SK-N-SH (cell line): ENCODE results near the gene FEM1B. TPM values are rescaled to one million over a fixed set of nuclear protein-coding genes. Genes with fewer than 3 reads are reported as not detected.

Source experiments
- CTCF ChIA-PET: fragments of 300-600, 350-600 bp; formaldehyde crosslinking; extraction: SDS; loops from one replicate; lab custom pipeline; 2021; lab: Yijun Ruan, JAX
- POLR2A ChIA-PET: fragments of 350-600 bp; sonication (Branson Sonifier 250); formaldehyde crosslinking; extraction: SDS; loops from one replicate; lab custom pipeline; 2020; ENCODE audit warnings: antibody characterized with exemption, inconsistent platforms; lab: Yijun Ruan, JAX
- DNase-seq: peaks from one replicate; pipeline ENCODE4 v3.0.0; 2012
- H2AFZ ChIP-seq: fragments of 200-600 bp; sonication (generic); 2 replicates; pipeline ENCODE4 v1.8.1; 2016; ENCODE audit warnings: antibody characterized with exemption, mild to moderate bottlenecking, low read depth
- H3F3A ChIP-seq: fragments of 200-600 bp; sonication (generic); replicated peaks from 2 replicates; pipeline ENCODE3; 2016; ENCODE audit warnings: antibody characterized with exemption, mild to moderate bottlenecking; ENCODE audit not compliant: insufficient read depth
- H3K27ac ChIP-seq, 2 experiments: fragments of 200-500 bp in 1 of 2; fragments of 200-600 bp in 1 of 2; sonication (Bioruptor generic) in 1 of 2; sonication (generic), shearing (Covaris generic) in 1 of 2; 2 replicates each; pipeline versions ENCODE4 v1.5.1 to v1.6.1; 2014 to 2016; ENCODE audit warnings: low read depth in 2 of 2, inconsistent platforms in 1 of 2, low read length in 1 of 2, mild to moderate bottlenecking in 1 of 2, mixed read lengths in 1 of 2
- H3K27me3 ChIP-seq: fragments of 200-600 bp; sonication (generic), shearing (Covaris generic); 2 replicates; pipeline ENCODE4 v1.6.1; 2016; ENCODE audit warnings: mixed run types; ENCODE audit not compliant: insufficient read depth
- H3K36me3 ChIP-seq, 2 experiments: fragments of 200-500 bp in 1 of 2; fragments of 200-600 bp in 1 of 2; sonication (Bioruptor generic) in 1 of 2; sonication (generic) in 1 of 2; replicated peaks in 1 of 2; 2 replicates each; pipeline versions ENCODE3 to v1.5.1; 2014 to 2016; ENCODE audit warnings: low read length in 1 of 2, mild to moderate bottlenecking in 1 of 2; ENCODE audit not compliant: insufficient read depth in 2 of 2, control insufficient read depth in 1 of 2
- H3K4me1 ChIP-seq, 2 experiments: fragments of 200-500 bp in 1 of 2; fragments of 200-600 bp in 1 of 2; sonication (Bioruptor generic) in 1 of 2; sonication (generic), shearing (Covaris generic) in 1 of 2; 2 replicates each; pipeline versions ENCODE4 v1.5.1 to v1.6.1; 2014 to 2016; ENCODE audit warnings: low read depth in 1 of 2, low read length in 1 of 2, mixed run types in 1 of 2; ENCODE audit not compliant: insufficient read depth in 2 of 2, control insufficient read depth in 1 of 2
- H3K4me2 ChIP-seq: fragments of 200-600 bp; sonication (generic), shearing (Covaris generic); 2 replicates; pipeline ENCODE4 v1.6.1; 2017; ENCODE audit warnings: mixed run types
- H3K4me3 ChIP-seq, 2 experiments: fragments of 200-500 bp in 1 of 2; fragments of 200-600 bp in 1 of 2; sonication (Bioruptor generic) in 1 of 2; sonication (generic), shearing (Covaris generic) in 1 of 2; 2 replicates each; pipeline versions ENCODE4 v1.5.1 to v1.8.1; 2014 to 2016; ENCODE audit warnings: low read depth in 2 of 2, inconsistent platforms in 1 of 2, low read length in 1 of 2, mild to moderate bottlenecking in 1 of 2, mixed read lengths in 1 of 2, moderate library complexity in 1 of 2
- H3K79me2 ChIP-seq: fragments of 200-600 bp; sonication (generic); 2 replicates; pipeline ENCODE4 v1.8.1; 2017; ENCODE audit warnings: mild to moderate bottlenecking; ENCODE audit not compliant: insufficient read depth
- H3K9ac ChIP-seq: fragments of 200-600 bp; sonication (generic); 2 replicates; pipeline ENCODE4 v1.6.1; 2017; ENCODE audit warnings: mixed run types
- H3K9me2 ChIP-seq: fragments of 200-600 bp; sonication (generic); 2 replicates; pipeline ENCODE4 v1.6.1; 2017; ENCODE audit warnings: mixed run types
- H3K9me3 ChIP-seq: fragments of 200-600 bp; sonication (generic); 2 replicates; pipeline ENCODE4 v1.6.1; 2017; ENCODE audit warnings: mixed run types, mild to moderate bottlenecking, moderate library complexity
- H4K20me1 ChIP-seq: fragments of 200-600 bp; sonication (generic); 2 replicates; pipeline ENCODE4 v1.6.1; 2017; ENCODE audit warnings: mild to moderate bottlenecking, mixed run types; ENCODE audit not compliant: insufficient read depth
- FOSL2 ChIP-seq: IDR thresholded peaks from 2 replicates; pipeline ENCODE4 v1.4.0; 2012; ENCODE audit warnings: low read depth, mild to moderate bottlenecking, moderate library complexity, borderline replicate concordance
- FOXM1 ChIP-seq: IDR thresholded peaks from 2 replicates; pipeline ENCODE4 v1.4.0; 2012; ENCODE audit warnings: low read depth, mild to moderate bottlenecking
- TAF1 ChIP-seq: IDR thresholded peaks from 2 replicates; pipeline ENCODE4 v1.6.1; 2012; ENCODE audit warnings: low read depth, mild to moderate bottlenecking, low read length, moderate library complexity, borderline replicate concordance
- USF2 ChIP-seq: fragments of 150-350 bp; IDR thresholded peaks from 2 replicates; pipeline ENCODE4 v1.6.1; 2017; ENCODE audit warnings: antibody characterized with exemption, low read length, low read depth, borderline replicate concordance
- WGBS: methylation state at CpG from one replicate; pipeline ENCODE4 v1.1.6; 2017; ENCODE audit warnings: low lambda C conversion rate; 5-methylcytosine and 5-hydroxymethylcytosine counted together
- polyA plus RNA-seq, 3 experiments: library from polyadenylated mRNA; depleted of rRNA; stranded (reverse); fragments of >200 nt; gene quantifications; 2 replicates each; pipeline ENCODE4 v1.2.3, GENCODE V29; 2012
- TF ChIP-seq, protein P1 (sequence below): IDR thresholded peaks from 2 replicates; pipeline ENCODE4 v1.6.1; 2012; ENCODE audit warnings: mild to moderate bottlenecking, low read depth, low read length, moderate library complexity

Gene FEM1B
- polyA plus RNA-seq, 1 of the 3 experiments (the other 2 are of a cell fraction): 14.0 TPM

GRCh38 chr15:68303134-68303533, 25.6 kb downstream of the FEM1B start:
- Histone ChIP-seq H2AFZ (no peak overlapping the region), H3K9me2 (no peaks in the 10 kb centered on the region), H3K36me3 (peaks cover under 1 to 6% of the 10 kb centered on the region in 2 experiments), H3K9ac (no peak overlapping the region), H3K9me3 (no peaks in the 10 kb centered on the region), H3K4me1 (peaks cover 0 to 4% of the 10 kb centered on the region in 2 experiments; a peak in 2 of 4 replicates), H3K4me3 (no peak overlapping the region), H3K27me3 (no peaks in the 10 kb centered on the region), H3K27ac (no peak overlapping the region), H3F3A (peaks cover 14% of the 10 kb centered on the region), H3K4me2 (no peak overlapping the region), H4K20me1 (no peaks in the 10 kb centered on the region), H3K79me2 (0 out of 2 replicates have a peak, but pooled peaks cover 1% of the 10 kb centered on the region)
- ChIA-PET CTCF (interaction anchor here (0.6 to 2.7 kb wide), 8 partner anchors 21 to 371 kb away, joined by 3 to 14 read pairs (median 3); partner anchors contain the start of gene FEM1B), POLR2A (interaction anchor here (0.9 kb wide), 1 partner anchor 12 kb away, joined by 3 read pairs; no protein-coding TSS in a partner anchor)
- no peak for DNase-seq
- TF ChIP-seq FOXM1: no peak
- TF ChIP-seq TAF1: no peak
- TF ChIP-seq USF2: no peak
- WGBS: 69% methylated on average over 2 of the region's 2 CpGs

DNA sequence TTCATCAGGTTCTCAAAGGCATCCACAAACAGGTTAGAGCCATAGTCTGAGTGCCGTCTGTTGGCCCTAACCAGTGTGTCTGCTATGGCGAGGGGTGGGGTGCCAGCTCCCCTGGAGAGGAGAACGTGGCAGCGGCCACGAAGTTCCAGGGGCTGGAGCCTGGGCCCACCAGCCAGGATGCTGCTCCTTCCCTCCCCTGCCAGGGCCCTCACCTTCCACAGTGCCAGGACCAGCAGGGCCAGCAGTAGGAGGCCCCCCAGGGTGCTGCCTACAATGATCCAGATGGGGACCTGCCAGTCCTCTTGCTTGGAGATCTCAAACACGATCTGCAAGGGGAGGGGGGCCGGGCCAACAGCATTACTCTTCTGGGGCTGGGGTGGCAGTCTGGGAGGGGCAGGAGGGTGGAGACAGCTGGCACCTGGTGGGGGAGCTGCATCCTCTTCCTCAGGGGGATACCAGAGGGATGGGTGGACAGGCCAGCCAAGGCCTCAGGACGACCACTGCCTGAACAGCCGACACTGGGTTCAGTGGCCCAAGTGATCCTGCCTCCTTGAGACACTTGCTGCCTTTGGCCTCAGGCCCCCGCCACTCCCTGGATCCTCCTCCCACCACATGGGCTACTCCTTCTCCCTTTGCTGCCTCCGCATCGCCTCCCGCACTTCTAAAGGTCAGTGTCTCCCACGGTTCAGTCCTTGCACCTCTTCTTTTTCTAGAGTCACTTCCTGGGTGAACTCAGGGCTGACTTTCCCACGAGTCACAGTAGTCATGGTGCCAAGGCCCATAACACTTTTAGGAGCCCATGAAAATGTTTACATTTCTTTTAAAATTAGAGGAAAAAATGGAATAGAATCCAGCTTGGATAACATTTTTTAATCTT, 26.3 kb downstream of the FEM1B start:
- peaks cover 14% of the 10 kb centered on the region for H3F3A ChIP-seq
- DNase-seq: no peak
- H3K36me3 ChIP-seq: no peaks in the 10 kb centered on the region
- no peaks in the 10 kb centered on the region for H3K27me3 ChIP-seq
- ChIA-PET CTCF (interaction anchor here (0.6 to 4.5 kb wide), 11 partner anchors 15 to 621 kb away, joined by 3 to 75 read pairs (median 4); no protein-coding TSS in a partner anchor), POLR2A (interaction anchor here (0.9 kb wide), 1 partner anchor 13 kb away, joined by 3 read pairs; no protein-coding TSS in a partner anchor)
- H3K27ac ChIP-seq: peak overlapping the region in 1 of 2 experiments; percentile 61; a peak in 2 of 4 replicates
- no peak overlapping the region for H3K4me2 ChIP-seq
- H4K20me1 ChIP-seq: no peaks in the 10 kb centered on the region
- TF ChIP-seq, protein P1, sequence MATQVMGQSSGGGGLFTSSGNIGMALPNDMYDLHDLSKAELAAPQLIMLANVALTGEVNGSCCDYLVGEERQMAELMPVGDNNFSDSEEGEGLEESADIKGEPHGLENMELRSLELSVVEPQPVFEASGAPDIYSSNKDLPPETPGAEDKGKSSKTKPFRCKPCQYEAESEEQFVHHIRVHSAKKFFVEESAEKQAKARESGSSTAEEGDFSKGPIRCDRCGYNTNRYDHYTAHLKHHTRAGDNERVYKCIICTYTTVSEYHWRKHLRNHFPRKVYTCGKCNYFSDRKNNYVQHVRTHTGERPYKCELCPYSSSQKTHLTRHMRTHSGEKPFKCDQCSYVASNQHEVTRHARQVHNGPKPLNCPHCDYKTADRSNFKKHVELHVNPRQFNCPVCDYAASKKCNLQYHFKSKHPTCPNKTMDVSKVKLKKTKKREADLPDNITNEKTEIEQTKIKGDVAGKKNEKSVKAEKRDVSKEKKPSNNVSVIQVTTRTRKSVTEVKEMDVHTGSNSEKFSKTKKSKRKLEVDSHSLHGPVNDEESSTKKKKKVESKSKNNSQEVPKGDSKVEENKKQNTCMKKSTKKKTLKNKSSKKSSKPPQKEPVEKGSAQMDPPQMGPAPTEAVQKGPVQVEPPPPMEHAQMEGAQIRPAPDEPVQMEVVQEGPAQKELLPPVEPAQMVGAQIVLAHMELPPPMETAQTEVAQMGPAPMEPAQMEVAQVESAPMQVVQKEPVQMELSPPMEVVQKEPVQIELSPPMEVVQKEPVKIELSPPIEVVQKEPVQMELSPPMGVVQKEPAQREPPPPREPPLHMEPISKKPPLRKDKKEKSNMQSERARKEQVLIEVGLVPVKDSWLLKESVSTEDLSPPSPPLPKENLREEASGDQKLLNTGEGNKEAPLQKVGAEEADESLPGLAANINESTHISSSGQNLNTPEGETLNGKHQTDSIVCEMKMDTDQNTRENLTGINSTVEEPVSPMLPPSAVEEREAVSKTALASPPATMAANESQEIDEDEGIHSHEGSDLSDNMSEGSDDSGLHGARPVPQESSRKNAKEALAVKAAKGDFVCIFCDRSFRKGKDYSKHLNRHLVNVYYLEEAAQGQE: no peak
- TF ChIP-seq FOSL2: 0 out of 2 replicates have a peak, but pooled peaks have one; percentile 19
- H3K4me3 ChIP-seq: no peak overlapping the region
- WGBS: 67% methylated on average over 10 of the region's 15 CpGs
- H3K4me1 ChIP-seq: peaks cover 0 to 1% of the 10 kb centered on the region in 2 experiments; a peak in 2 of 4 replicates
- no peak overlapping the region for H2AFZ ChIP-seq
- H3K79me2 ChIP-seq: no peaks in the 10 kb centered on the region
- H3K9me2 ChIP-seq: no peaks in the 10 kb centered on the region
- 0 out of 2 replicates have a peak overlapping the region, but pooled peaks have one; percentile 33 for H3K9ac ChIP-seq
- H3K9me3 ChIP-seq: no peaks in the 10 kb centered on the region
